Transverse colon (tissue), 4 donors: ENCODE measurements around the gene ARHGAP10. TPM values are rescaled to one million over a fixed set of nuclear protein-coding genes. Genes with fewer than 3 reads are reported as not detected.

ENCODE experiments used
- DNase-seq: peaks from one replicate; pipeline ENCODE4 v3.0.0-alpha.2; 2019
- H3K27ac ChIP-seq, 4 donors: fragments of 200-600 bp; sonication (generic); 2 replicates each; pipeline ENCODE4 v1.5.1; 2016 to 2018; ENCODE audit warnings: inconsistent platforms in 4 of 4
- H3K27me3 ChIP-seq: fragments of 200-600 bp; sonication (generic); 2 replicates; pipeline ENCODE4 v1.5.1; 2017; ENCODE audit warnings: inconsistent platforms
- H3K36me3 ChIP-seq, 4 donors: fragments of 200-600 bp; sonication (generic); 2 replicates each; pipeline ENCODE4 v1.5.1; 2017 to 2019; ENCODE audit warnings: inconsistent platforms in 4 of 4
- H3K4me1 ChIP-seq, 4 donors: fragments of 200-600 bp; sonication (generic); 2 replicates each; pipeline ENCODE4 v1.5.1; 2017 to 2020; ENCODE audit warnings: inconsistent platforms in 4 of 4
- H3K4me3 ChIP-seq, 4 donors: fragments of 200-600 bp; sonication (generic); 1 replicate in 1 of 4; 2 replicates in 3 of 4; pipeline versions ENCODE4 v1.5.1 to v1.6.1; 2017 to 2019; ENCODE audit warnings: inconsistent platforms in 4 of 4
- H3K9me3 ChIP-seq, 2 donors: fragments of 200-600 bp; sonication (generic); 2 replicates each; pipeline ENCODE4 v1.5.1; 2017 to 2019; ENCODE audit warnings: inconsistent platforms in 2 of 2
- EP300 ChIP-seq: sonication (generic); formaldehyde crosslinking; IDR thresholded peaks from one replicate; pipeline ENCODE4 v1.6.1; 2017; ENCODE audit warnings: antibody characterized with exemption, low read depth
- POLR2A ChIP-seq: fragments of 450-650 bp; IDR thresholded peaks from one replicate; pipeline ENCODE4 v1.6.1; 2016; ENCODE audit warnings: antibody characterized with exemption, mild to moderate bottlenecking, moderate library complexity
- POLR2AphosphoS5 ChIP-seq, 3 donors: sonication (generic); formaldehyde crosslinking; IDR thresholded peaks; one replicate each; pipeline ENCODE4 v1.6.1; 2016; ENCODE audit warnings: antibody characterized with exemption in 3 of 3
- WGBS, 2 donors: methylation state at CpG; one replicate each; pipeline ENCODE4 v1.1.5; 2018; ENCODE audit warnings: low coverage in 1 of 2; 5-methylcytosine and 5-hydroxymethylcytosine counted together
- in situ Hi-C, 4 donors: fragments of 200-750 bp; cut with MboI; loops; one replicate each; pipeline versions ENCODE4 v1.15.0 to v1.15.1; 2017; ENCODE audit warnings: low sequenced_read_pairs in 3 of 4, low pct_ligation_motif_present in 1 of 4, low pct_unique_long_range_greater_than_20kb in 1 of 4
- intact Hi-C: fragments of 100-400 bp; cut with DNase I; formaldehyde crosslinking; loops from one replicate; pipeline ENCODE4 v1.15.1; 2023; ENCODE audit warnings: low total_unique reads
- total RNA-seq, 4 donors: library from RNA; depleted of rRNA; stranded (reverse); fragments of >200 nt; gene quantifications; one replicate each; pipeline ENCODE4 v1.1.0, GENCODE V29; 2016
- TF ChIP-seq, protein P1 (sequence below), 5 experiments: fragments of 200-600 bp in 3 of 5; fragments of 450-650 bp in 2 of 5; sonication (generic) in 3 of 5; IDR thresholded peaks; 1 replicate in 2 of 5; 2 replicates in 3 of 5; pipeline ENCODE4 v1.5.1; 2016 to 2017; ENCODE audit warnings: antibody characterized with exemption in 5 of 5, inconsistent platforms in 3 of 5, mild to moderate bottlenecking in 2 of 5, moderate library complexity in 1 of 5

The ARHGAP10 gene
- total RNA-seq, 4 donors from 2014 or later = 14.7 to 27.3 (median 22.9) TPM

DNA sequence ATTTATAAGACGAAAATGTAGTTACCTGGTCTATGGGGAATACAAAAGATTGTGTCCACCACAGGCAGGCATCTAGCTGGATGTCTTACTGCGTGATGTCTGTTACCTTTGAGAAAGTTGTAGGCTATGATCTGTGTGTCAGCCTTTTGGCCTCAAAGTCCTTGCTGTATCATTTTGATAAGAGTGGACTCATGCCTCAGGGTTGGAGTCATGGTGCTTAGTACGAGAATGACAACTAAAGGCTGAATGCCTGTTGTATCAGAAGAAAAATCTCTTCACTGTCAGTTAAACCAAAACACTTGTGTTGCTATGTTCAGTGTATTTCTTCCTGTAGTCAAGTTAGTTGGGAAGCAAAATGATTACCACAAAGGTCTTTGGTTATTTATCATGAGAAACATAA lies 226.2 kb downstream of the ARHGAP10 start:
- Histone ChIP-seq H3K4me3 (no peak overlapping the region), H3K4me1 (peaks cover 0 to 6% (median 0%) of the 10 kb centered on the region in 4 donors), H3K27me3 (no peaks in the 10 kb centered on the region), H3K9me3 (no peaks in the 10 kb centered on the region), H3K27ac (no peak overlapping the region), H3K36me3 (no peaks in the 10 kb centered on the region)
- in situ Hi-C loops = no loop called here
- intact Hi-C loops = no loop called here
- 86 to 96% methylated on average over 2 to 3 of the region's 3 CpGs for WGBS, 2 donors
- DNase-seq = no peak
- TF ChIP-seq EP300 (no peak), POLR2AphosphoS5 (IDR thresholded peaks at IDR 0.05) (no peak), POLR2A (no peak)
- TF ChIP-seq, protein P1, sequence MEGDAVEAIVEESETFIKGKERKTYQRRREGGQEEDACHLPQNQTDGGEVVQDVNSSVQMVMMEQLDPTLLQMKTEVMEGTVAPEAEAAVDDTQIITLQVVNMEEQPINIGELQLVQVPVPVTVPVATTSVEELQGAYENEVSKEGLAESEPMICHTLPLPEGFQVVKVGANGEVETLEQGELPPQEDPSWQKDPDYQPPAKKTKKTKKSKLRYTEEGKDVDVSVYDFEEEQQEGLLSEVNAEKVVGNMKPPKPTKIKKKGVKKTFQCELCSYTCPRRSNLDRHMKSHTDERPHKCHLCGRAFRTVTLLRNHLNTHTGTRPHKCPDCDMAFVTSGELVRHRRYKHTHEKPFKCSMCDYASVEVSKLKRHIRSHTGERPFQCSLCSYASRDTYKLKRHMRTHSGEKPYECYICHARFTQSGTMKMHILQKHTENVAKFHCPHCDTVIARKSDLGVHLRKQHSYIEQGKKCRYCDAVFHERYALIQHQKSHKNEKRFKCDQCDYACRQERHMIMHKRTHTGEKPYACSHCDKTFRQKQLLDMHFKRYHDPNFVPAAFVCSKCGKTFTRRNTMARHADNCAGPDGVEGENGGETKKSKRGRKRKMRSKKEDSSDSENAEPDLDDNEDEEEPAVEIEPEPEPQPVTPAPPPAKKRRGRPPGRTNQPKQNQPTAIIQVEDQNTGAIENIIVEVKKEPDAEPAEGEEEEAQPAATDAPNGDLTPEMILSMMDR (IDR thresholded peaks at IDR 0.05) = no peak

DNA sequence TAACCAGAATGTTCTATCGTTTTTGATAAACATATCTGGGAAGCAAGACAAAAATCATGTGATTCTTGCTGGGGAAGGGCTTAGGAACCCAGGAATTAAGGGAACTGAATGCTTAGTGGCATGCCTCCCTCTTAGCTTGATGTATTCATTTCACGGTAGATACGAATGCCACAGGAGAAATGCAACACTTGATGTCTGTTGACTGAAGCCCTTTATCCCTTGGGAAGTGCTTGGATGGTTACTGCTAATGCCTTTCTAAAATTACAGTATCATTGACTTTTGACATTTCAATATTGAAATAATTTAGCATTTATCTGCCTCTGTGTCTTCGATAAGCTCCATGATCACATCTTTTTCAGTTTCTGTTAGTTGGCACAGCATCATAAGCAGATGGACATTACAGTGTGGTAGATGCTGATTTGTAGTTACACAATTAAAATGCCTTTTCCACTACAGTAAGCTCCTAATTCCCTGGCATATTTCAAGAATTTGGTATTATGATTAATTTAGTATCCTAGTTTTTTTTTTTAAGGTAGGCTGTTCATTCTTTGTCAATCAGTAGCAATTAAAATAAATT lies 226.7 kb downstream of the ARHGAP10 start:
- Histone ChIP-seq H3K4me3 (no peak overlapping the region), H3K4me1 (peaks cover 0 to 6% (median 0%) of the 10 kb centered on the region in 4 donors), H3K27ac (no peak overlapping the region), H3K27me3 (no peaks in the 10 kb centered on the region), H3K9me3 (no peaks in the 10 kb centered on the region), H3K36me3 (no peaks in the 10 kb centered on the region)
- TF ChIP-seq, protein P1 (IDR thresholded peaks at IDR 0.05) = no peak
- no peak for TF ChIP-seq POLR2AphosphoS5 (IDR thresholded peaks at IDR 0.05)
- TF ChIP-seq EP300 = no peak
- TF ChIP-seq POLR2A = no peak
- in situ Hi-C loops = no loop called here
- no peak for DNase-seq
- WGBS, 2 donors = 61 to 72% methylated on average over 4 of the region's 4 CpGs
- intact Hi-C loops = no loop called here

DNA sequence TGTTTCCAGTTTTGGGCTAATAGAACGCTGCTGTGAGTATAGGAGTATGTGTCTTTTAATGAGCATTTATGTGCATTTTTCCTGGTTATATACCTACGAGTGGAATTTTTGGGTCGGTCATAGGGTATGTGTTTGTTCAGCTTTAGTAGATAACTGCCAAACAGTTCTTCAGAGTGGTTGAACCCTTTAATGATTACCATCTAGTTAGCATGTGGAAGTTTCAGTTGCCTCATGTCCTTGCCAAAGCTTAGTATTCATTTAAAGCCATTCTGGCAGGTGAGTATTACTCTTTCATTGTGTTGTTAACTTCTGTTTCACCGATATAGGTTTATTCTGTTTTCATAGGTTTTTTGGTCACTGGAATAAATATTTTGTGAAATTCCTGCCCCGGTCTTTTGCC lies 229.1 kb downstream of the ARHGAP10 start:
- H3K27ac ChIP-seq = no peak overlapping the region
- WGBS, 2 donors = 64 to 76% methylated on average over 4 to 5 of the region's 5 CpGs
- in situ Hi-C loops = no loop called here
- H3K27me3 ChIP-seq = no peaks in the 10 kb centered on the region
- H3K4me3 ChIP-seq = no peak overlapping the region
- no peak for DNase-seq
- no peaks in the 10 kb centered on the region for H3K9me3 ChIP-seq
- no peaks in the 10 kb centered on the region for H3K36me3 ChIP-seq
- peaks cover 0 to 22% (median 8%) of the 10 kb centered on the region in 4 donors for H3K4me1 ChIP-seq
- TF ChIP-seq POLR2A = no peak
- TF ChIP-seq POLR2AphosphoS5 (IDR thresholded peaks at IDR 0.05) = no peak
- TF ChIP-seq, protein P1 (IDR thresholded peaks at IDR 0.05) = no peak
- TF ChIP-seq EP300 = no peak
- intact Hi-C loops = no loop called here

DNA sequence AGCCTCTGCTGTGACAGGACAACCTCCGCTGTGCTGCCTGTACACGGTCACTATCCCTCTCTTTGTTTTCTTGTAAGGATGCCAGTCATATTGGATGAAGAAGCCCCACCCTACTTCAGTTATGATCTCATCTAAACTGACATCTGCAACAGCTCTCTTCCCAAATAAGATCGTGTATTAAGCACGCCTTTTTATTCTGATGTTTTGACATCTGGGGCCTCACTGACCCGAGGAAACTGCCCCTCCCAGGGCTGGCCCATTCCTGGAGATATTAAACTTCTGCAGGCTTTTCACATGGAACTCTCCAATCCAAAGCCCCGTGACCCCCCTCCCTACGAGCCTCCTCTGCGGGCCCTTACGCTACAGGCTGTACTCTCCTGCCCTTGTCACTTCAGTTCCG lies 232.0 kb downstream of the ARHGAP10 start:
- WGBS, 2 donors = 78 to 82% methylated on average over 2 to 10 of the region's 10 CpGs
- no peak overlapping the region for H3K4me3 ChIP-seq
- H3K27ac ChIP-seq = no peak overlapping the region
- TF ChIP-seq POLR2AphosphoS5 (IDR thresholded peaks at IDR 0.05) (no peak), EP300 (no peak), POLR2A (no peak)
- TF ChIP-seq, protein P1 (IDR thresholded peaks at IDR 0.05) = no peak
- H3K36me3 ChIP-seq = no peaks in the 10 kb centered on the region
- intact Hi-C loops = no loop called here
- in situ Hi-C loops = no loop called here
- no peak for DNase-seq
- H3K27me3 ChIP-seq = no peaks in the 10 kb centered on the region
- H3K9me3 ChIP-seq = no peaks in the 10 kb centered on the region
- H3K4me1 ChIP-seq = peaks cover 0 to 23% (median 8%) of the 10 kb centered on the region in 4 donors
